ENCODE measurements around the gene TGFA. TPM values are rescaled to one million over a fixed set of nuclear protein-coding genes. Genes with fewer than 3 reads are reported as not detected.

TGFA gene
- total and polyA plus RNA-seq, 10 of the 15 experiments (the other 5 are each of a cell fraction or from before 2014, with no cell fraction given) = 0.03 to 0.23 TPM; not detected in 8

DNA sequence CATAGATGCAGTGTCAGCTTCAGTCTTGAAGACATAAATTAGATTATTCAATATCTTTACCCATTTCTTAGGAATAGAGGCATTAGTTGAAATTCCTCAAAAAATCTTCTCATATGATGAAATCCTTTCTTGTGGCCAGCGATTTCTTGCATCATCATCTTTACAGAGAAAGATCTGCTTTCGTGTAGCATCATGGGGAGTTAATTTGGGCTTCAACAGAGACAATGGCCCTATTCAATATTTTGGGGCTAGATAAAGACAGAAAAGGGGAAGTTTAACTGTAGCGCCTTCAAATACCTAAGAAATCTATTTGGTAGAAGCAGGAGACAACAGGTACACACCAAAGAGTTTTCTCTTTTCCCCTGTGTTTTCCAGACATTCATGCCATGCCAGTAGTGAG, 73.8 kb downstream of the TGFA start:
- TF ChIP-seq BHLHE40 (IDR thresholded peaks at IDR 0.05; ENCODE audit: borderline replicate concordance in 1 of 2, low read depth in 2 of 2, low read length in 1 of 2) (no peak), ATF7 (IDR thresholded peaks at IDR 0.05; ENCODE audit: low read depth) (no peak), SP1 (IDR thresholded peaks at IDR 0.05; ENCODE audit: low read depth, low read length) (no peak), ZBTB33 (IDR thresholded peaks at IDR 0.05) (no peak), MYB (IDR thresholded peaks at IDR 0.05; ENCODE audit: borderline replicate concordance, low read depth, low read length) (no peak), IRF3 (IDR thresholded peaks at IDR 0.05) (no peak), RUNX3 (IDR thresholded peaks at IDR 0.05; ENCODE audit: low read length) (peak; percentile 27; the same call in 1 of the 2 replicates), STAT3 (IDR thresholded peaks at IDR 0.05; ENCODE audit: low read depth, low read length) (no peak), WRNIP1 (IDR thresholded peaks at IDR 0.05; ENCODE audit: borderline replicate concordance, low read depth, low read length) (no peak), IRF5 (IDR thresholded peaks at IDR 0.05; ENCODE audit: borderline replicate concordance) (no peak), RB1 (IDR thresholded peaks at IDR 0.05; ENCODE audit: borderline replicate concordance) (no peak), EP300 (IDR thresholded peaks at IDR 0.05; ENCODE audit: borderline replicate concordance in 1 of 2, control insufficient read depth in 1 of 2, low read depth in 2 of 2, low read length in 2 of 2) (no peak), MXI1 (IDR thresholded peaks at IDR 0.05; ENCODE audit: low read depth, low read length) (no peak), MTA3 (IDR thresholded peaks at IDR 0.05; ENCODE audit: borderline replicate concordance, low read length) (no peak), CREB1 (IDR thresholded peaks at IDR 0.05; ENCODE audit: low read depth) (peak; percentile 75), RBBP5 (conservative IDR thresholded peaks at IDR 0.05) (no peak), DPF2 (IDR thresholded peaks at IDR 0.05) (no peak)
- TF ChIP-seq, protein P1, sequence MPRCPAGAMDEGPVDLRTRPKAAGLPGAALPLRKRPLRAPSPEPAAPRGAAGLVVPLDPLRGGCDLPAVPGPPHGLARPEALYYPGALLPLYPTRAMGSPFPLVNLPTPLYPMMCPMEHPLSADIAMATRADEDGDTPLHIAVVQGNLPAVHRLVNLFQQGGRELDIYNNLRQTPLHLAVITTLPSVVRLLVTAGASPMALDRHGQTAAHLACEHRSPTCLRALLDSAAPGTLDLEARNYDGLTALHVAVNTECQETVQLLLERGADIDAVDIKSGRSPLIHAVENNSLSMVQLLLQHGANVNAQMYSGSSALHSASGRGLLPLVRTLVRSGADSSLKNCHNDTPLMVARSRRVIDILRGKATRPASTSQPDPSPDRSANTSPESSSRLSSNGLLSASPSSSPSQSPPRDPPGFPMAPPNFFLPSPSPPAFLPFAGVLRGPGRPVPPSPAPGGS (IDR thresholded peaks at IDR 0.05; ENCODE audit: borderline replicate concordance, insufficient read depth, low read depth, low read length, poor library complexity, severe bottlenecking) = no peak
- intact Hi-C loops (cut with micrococcal nuclease; ENCODE audit: unreplicated experiment) (no loop called here), in situ Hi-C loops (cut with MboI) (no loop called here)
- Histone ChIP-seq H3K4me3 (no peak overlapping the region), H3K27ac (ENCODE audit: control insufficient read depth, insufficient read depth) (no peak overlapping the region), H3K79me2 (ENCODE audit: control insufficient read depth, insufficient read depth, low read length) (no peaks in the 10 kb centered on the region), H3K36me3 (ENCODE audit: control insufficient read depth in 2 of 2, insufficient read depth in 2 of 2, low read length in 1 of 2) (no peaks in the 10 kb centered on the region), H3K4me1 (ENCODE audit: control insufficient read depth, insufficient read depth, low read length) (peaks cover 10% of the 10 kb centered on the region), H2AFZ (ENCODE audit: control insufficient read depth, low read depth, low read length) (no peak overlapping the region), H3K9me3 (replicated peaks; ENCODE audit: control insufficient read depth, insufficient read depth, low read length) (peaks cover 6% of the 10 kb centered on the region; the same call in 2 of the 3 replicates), H3K27me3 (replicated peaks in 1 of 2; ENCODE audit: control insufficient read depth in 2 of 2, insufficient read depth in 2 of 2, low read length in 1 of 2) (peaks cover 0 to 9% of the 10 kb centered on the region in 2 experiments; a peak in 2 of 4 replicates), H4K20me1 (ENCODE audit: control insufficient read depth, insufficient read depth) (no peaks in the 10 kb centered on the region), H3K4me2 (ENCODE audit: control insufficient read depth, insufficient read depth) (peak overlapping the region; percentile 69; the same call in 1 of the 2 replicates), H3K9ac (ENCODE audit: control insufficient read depth, insufficient read depth, low read length) (no peak overlapping the region)
- ChIA-PET POLR2A (no interaction called here), CTCF (no interaction called here), SMC1A (ENCODE audit: uncharacterized antibody, unreplicated experiment) (no interaction called here), RAD21 (ENCODE audit: unreplicated experiment) (no interaction called here)
- DNase-seq (ENCODE audit: low read depth, low spot score) (no peak), FAIRE-seq (no peak), ATAC-seq (peak; percentile 51)
- WGBS (ENCODE audit: insufficient coverage, insufficient replicate concordance, low lambda C conversion rate, missing lambda C conversion rate) = 32% methylated on average over 3 of the region's 3 CpGs
- BruUV-seq (replicated peaks) = no TSS peak
